ENCODE data around the gene LRRC59.

Gene LRRC59

GRCh38 chr17:50352693-50353599 is 44.4 kb downstream of the LRRC59 start:
- Histone ChIP-seq H3K4me3 (ENCODE audit: extremely low read depth, insufficient read depth, low read length, poor library complexity, severe bottlenecking) (no peak overlapping the region), H3K27ac (ENCODE audit: low read depth, low read length, severe bottlenecking) (no peak overlapping the region), H3K4me1 (ENCODE audit: control insufficient read depth, insufficient read depth, low read length, poor library complexity, severe bottlenecking) (peaks cover 14% of the 10 kb centered on the region), H3K9me3 (ENCODE audit: control insufficient read depth, low read length) (no peaks in the 10 kb centered on the region), H3K36me3 (ENCODE audit: control insufficient read depth, insufficient read depth, low read length) (peaks cover 67% of the 10 kb centered on the region)
- WGBS, 2 experiments (ENCODE audit: insufficient coverage in 2 of 2) = 91 to 95% methylated on average over 18 to 21 of the region's 21 CpGs

DNA sequence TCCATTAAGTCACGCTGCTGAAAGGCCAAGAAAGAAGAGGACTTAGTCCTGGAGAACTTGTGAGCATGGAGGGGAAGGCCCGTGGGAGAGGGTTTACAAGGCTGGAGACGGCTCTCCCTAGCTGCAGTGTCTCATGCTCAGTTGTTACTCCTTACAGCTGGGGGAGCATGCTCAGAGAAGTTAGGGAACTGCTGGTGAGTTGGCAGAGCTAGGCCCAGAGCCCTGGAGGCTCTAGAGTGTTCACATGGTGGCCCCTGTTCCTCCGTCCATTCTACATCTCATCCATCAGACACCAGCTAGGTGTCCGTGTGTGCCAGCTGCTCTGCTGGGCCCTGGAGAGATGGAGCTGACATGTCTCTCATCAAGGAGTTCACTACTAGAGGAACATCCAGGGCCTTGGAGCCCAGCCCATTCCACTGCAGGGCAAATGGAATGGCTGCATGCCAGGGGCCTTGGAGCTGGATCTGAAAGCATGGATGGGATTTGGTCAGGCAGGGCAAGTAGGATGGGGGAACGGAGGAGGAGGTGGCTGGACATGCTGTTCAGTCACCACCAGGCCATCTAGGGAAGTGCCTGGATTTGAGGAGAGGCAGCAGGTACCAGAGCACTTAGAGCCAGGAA is 45.1 kb downstream of the LRRC59 start:
- Histone ChIP-seq H3K9me3 (ENCODE audit: control insufficient read depth, low read length) (no peaks in the 10 kb centered on the region), H3K4me3 (ENCODE audit: extremely low read depth, insufficient read depth, low read length, poor library complexity, severe bottlenecking) (no peak overlapping the region), H3K36me3 (ENCODE audit: control insufficient read depth, insufficient read depth, low read length) (peaks cover 60% of the 10 kb centered on the region), H3K4me1 (ENCODE audit: control insufficient read depth, insufficient read depth, low read length, poor library complexity, severe bottlenecking) (peaks cover 20% of the 10 kb centered on the region), H3K27ac (ENCODE audit: low read depth, low read length, severe bottlenecking) (no peak overlapping the region)
- WGBS, 2 experiments (ENCODE audit: insufficient coverage in 2 of 2) = 95 to 97% methylated on average over 3 to 6 of the region's 6 CpGs

GRCh38 chr17:50350733-50351132 is 46.6 kb downstream of the LRRC59 start:
- Histone ChIP-seq H3K4me1 (ENCODE audit: control insufficient read depth, insufficient read depth, low read length, poor library complexity, severe bottlenecking) (peaks cover 20% of the 10 kb centered on the region), H3K9me3 (ENCODE audit: control insufficient read depth, low read length) (no peaks in the 10 kb centered on the region), H3K36me3 (ENCODE audit: control insufficient read depth, insufficient read depth, low read length) (peaks cover 45% of the 10 kb centered on the region), H3K4me3 (ENCODE audit: extremely low read depth, insufficient read depth, low read length, poor library complexity, severe bottlenecking) (no peak overlapping the region), H3K27ac (ENCODE audit: low read depth, low read length, severe bottlenecking) (no peak overlapping the region)
- WGBS, 2 experiments (ENCODE audit: insufficient coverage in 2 of 2) = 100% methylated on average over 1 to 2 of the region's 2 CpGs

DNA sequence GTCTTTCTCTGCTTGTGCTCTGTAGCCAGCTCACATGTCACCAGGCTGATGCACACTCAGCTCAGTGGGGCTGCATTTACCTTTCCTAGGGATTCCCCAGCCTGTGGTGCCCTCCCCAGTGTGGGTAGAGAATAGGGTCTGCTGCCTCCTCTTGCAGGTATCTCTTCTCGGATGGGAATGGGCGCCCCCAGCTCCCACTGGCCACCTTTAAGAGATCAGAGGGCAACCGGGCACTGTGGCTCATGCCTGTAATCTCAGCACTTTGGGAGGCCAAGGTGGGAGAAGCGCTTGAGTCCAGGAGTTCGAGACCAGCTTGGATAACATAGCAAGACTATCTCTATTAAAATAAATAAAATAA is 48.1 kb downstream of the LRRC59 start:
- Histone ChIP-seq H3K27ac (ENCODE audit: low read depth, low read length, severe bottlenecking) (no peak overlapping the region), H3K4me3 (ENCODE audit: extremely low read depth, insufficient read depth, low read length, poor library complexity, severe bottlenecking) (no peak overlapping the region), H3K4me1 (ENCODE audit: control insufficient read depth, insufficient read depth, low read length, poor library complexity, severe bottlenecking) (peaks cover 20% of the 10 kb centered on the region), H3K36me3 (ENCODE audit: control insufficient read depth, insufficient read depth, low read length) (peaks cover 30% of the 10 kb centered on the region), H3K9me3 (ENCODE audit: control insufficient read depth, low read length) (no peaks in the 10 kb centered on the region)
- 93 to 100% methylated on average over 2 of the region's 5 CpGs for WGBS, 2 experiments (ENCODE audit: insufficient coverage in 2 of 2)

DNA sequence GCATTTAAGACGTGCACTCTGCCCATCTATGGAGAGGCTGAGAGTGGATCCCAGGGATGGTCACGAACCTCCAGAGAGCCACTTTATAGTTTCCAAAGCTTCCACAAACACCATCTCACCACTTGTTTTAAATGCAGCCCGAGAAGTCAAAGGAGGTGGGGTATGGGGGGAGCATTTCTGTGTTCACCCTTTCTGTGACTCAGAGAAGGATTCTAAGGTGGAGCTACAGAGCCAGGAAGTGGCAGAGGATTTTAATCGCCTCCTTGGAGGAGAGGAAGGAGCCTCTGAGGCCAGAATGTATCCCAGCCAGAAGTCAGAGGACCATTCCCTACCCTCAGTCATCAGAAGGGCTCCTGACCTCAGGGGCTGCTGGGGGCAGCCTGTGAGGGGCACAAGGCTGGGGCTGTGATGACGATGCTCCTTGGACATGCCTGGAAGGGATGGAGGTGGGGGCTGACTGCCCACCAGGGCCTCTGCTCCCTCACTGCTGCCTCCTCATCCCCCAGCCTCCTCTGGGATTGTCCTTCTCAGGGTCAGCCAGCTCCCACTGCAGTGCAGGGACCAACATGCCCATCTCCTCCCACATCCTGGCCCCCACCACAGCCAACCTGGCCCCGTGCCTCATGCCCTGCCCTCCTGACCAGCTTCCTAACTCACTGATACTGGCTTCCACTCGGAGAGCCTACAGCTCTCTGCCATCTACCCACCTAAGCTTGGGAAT is 48.6 kb downstream of the LRRC59 start:
- whole genome bisulfite sequencing, 2 experiments (ENCODE audit: insufficient coverage in 2 of 2) = 77 to 90% methylated on average over 3 to 4 of the region's 7 CpGs
- no peak overlapping the region for H3K4me3 ChIP-seq (ENCODE audit: extremely low read depth, insufficient read depth, low read length, poor library complexity, severe bottlenecking)

GRCh38 chr17:50347894-50348291 is 49.4 kb downstream of the LRRC59 start:
- H3K4me1 ChIP-seq (ENCODE audit: control insufficient read depth, insufficient read depth, low read length, poor library complexity, severe bottlenecking) = peaks cover 20% of the 10 kb centered on the region
- no peak overlapping the region for H3K27ac ChIP-seq (ENCODE audit: low read depth, low read length, severe bottlenecking)
- peak overlapping the region; percentile 77 for H3K4me3 ChIP-seq (ENCODE audit: extremely low read depth, insufficient read depth, low read length, poor library complexity, severe bottlenecking)
- 92 to 100% methylated on average over 1 of the region's 3 CpGs for WGBS, 2 experiments (ENCODE audit: insufficient coverage in 2 of 2)
- H3K36me3 ChIP-seq (ENCODE audit: control insufficient read depth, insufficient read depth, low read length) = peaks cover 19% of the 10 kb centered on the region
- H3K9me3 ChIP-seq (ENCODE audit: control insufficient read depth, low read length) = no peaks in the 10 kb centered on the region

More for the DNA sequence above, 48.6 kb downstream of the LRRC59 start:
- Histone ChIP-seq H3K27ac (ENCODE audit: low read depth, low read length, severe bottlenecking) (no peak overlapping the region), H3K9me3 (ENCODE audit: control insufficient read depth, low read length) (no peaks in the 10 kb centered on the region), H3K4me1 (ENCODE audit: control insufficient read depth, insufficient read depth, low read length, poor library complexity, severe bottlenecking) (peaks cover 20% of the 10 kb centered on the region), H3K36me3 (ENCODE audit: control insufficient read depth, insufficient read depth, low read length) (peaks cover 25% of the 10 kb centered on the region)

DNA sequence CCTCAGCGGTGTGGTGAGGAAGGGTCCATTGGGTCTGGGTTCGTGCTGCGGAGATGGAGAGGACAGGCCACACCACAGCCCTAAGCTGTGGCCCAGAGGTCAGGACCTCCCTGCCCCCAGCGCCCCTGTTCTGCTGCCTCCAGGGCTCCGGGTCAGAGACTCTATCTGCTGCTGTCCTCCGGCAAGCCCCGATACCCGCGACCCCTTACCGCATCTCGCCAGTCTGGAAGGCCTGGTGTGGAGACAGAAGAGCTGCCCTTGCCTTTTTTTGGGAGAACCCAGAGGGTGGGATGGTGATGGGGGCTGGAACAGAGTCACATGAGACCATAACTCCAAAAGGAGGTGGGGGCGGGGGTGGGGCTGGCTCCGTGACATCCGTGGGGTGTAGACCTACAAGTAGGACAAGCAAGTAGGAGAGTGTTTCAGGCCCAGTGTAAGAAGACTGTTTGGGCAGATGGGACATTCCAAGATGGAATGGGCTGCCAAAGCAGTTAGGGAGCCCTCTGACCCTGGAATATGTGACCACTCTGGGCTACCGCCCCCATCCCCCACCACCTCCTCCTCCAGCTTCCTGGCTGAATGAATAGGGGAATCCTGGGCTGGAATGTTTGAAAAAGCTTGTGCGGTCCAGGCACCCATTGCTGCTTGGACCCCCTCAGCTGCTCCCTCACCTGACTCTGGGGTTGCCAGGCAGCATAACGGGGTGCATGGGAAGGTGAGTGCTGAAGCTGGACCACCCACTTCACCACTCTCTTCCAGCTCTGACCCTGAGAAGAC is 50.0 kb downstream of the LRRC59 start:
- Histone ChIP-seq H3K27ac (ENCODE audit: low read depth, low read length, severe bottlenecking) (no peak overlapping the region), H3K4me3 (ENCODE audit: extremely low read depth, insufficient read depth, low read length, poor library complexity, severe bottlenecking) (peak overlapping the region; percentile 77), H3K4me1 (ENCODE audit: control insufficient read depth, insufficient read depth, low read length, poor library complexity, severe bottlenecking) (peaks cover 20% of the 10 kb centered on the region), H3K9me3 (ENCODE audit: control insufficient read depth, low read length) (no peaks in the 10 kb centered on the region), H3K36me3 (ENCODE audit: control insufficient read depth, insufficient read depth, low read length) (peaks cover 13% of the 10 kb centered on the region)
- 8 to 14% methylated on average over 12 to 14 of the region's 17 CpGs for WGBS, 2 experiments (ENCODE audit: insufficient coverage in 2 of 2)

DNA sequence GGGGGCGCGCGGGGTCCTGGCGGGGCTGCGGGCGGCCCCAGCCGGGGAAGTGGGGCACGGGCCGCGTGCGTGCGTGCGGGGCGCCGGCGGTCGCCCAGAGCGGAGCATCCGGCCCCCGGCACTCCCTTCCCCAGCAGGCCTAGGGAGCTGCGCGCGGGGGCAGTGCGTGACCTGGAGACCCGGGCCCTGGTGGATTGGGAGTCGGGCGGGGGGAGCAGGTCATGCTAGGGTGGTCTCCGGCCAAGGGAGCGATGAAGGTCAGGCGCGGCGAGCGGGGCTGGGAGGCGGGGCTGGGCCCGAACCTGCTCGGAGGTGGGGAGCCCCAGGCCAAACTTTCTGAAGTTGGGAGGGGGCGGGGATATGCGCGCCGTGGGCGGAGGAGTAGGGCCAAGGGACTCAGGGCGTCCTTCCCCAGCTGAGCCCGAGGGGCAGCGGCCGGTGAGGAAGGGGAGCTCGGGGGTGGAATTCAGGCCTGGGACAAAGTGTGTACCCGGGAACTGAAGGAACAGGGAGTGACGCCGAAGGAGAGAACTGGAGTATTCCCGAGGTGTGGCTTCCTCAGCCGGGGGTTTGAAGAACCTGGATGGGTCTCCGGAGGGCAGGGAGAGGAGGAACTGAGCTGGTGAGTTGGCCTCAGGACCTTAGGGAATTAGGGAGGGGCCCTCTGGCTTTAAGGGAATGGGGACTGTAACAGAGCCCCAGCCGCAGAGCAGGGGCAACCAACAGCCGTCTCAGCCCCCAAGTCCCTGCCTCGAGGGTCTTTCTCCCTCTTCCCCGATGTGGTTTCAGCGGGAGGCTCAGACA is 50.8 kb downstream of the LRRC59 start:
- Histone ChIP-seq H3K4me3 (ENCODE audit: extremely low read depth, insufficient read depth, low read length, poor library complexity, severe bottlenecking) (peak overlapping the region; percentile 77), H3K27ac (ENCODE audit: low read depth, low read length, severe bottlenecking) (no peak overlapping the region)

DNA sequence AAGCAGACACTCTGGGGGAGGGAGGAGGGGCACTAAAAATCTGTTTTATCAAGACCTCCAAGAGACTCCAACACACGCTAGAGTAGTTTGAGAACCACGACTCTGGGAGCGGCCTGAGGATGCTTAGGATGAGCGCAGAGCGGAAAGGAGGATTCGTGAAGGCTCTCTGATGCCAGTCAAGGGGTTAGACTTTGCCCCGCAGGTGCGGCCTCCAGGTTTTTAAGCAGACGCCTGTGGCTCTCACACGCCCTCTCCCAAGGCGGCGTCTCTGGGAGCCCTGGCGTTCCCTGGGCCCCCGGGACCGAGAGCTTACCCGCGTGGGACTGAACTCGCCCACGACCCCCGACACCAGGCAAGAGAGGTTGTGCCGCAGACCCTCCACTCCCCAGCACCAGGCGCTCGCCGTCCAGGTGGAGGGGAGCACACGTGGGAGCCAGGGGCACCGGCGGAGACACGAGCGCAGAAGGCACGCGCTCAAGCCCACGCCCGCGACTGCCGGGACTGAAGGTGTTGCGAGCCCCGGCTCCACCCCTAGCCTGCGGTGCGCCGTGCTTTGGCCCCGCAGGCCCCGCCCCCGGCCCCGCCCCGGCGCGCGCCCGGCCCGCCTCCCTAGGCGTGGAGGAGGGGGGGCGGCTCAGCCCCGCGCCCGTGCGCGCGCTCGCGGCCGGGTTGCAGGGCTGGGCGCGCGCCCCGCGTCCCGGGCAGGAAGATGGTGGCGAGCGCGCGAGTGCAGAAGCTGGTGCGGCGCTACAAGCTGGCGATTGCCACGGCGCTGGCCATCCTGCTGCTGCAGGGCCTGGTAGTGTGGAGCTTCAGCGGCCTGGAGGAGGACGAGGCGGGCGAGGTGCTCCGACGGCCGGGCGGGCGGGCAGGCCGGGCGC is 51.7 kb downstream of the LRRC59 start, which contains the start of gene XYLT2:
Gene XYLT2 (plus strand): TSS at position 695 of the 881 bp plus-strand sequence. CDS start 15 bp downstream, at position 710.
- no peaks in the 10 kb centered on the region for H3K9me3 ChIP-seq (ENCODE audit: control insufficient read depth, low read length)
- 6 to 11% methylated on average over 49 to 55 of the region's 87 CpGs for WGBS, 2 experiments (ENCODE audit: insufficient coverage in 2 of 2)
- H3K36me3 ChIP-seq (ENCODE audit: control insufficient read depth, insufficient read depth, low read length) = peaks cover 4% of the 10 kb centered on the region
- H3K4me3 ChIP-seq (ENCODE audit: extremely low read depth, insufficient read depth, low read length, poor library complexity, severe bottlenecking) = peak within 1 kb of the TSS; percentile 77
- H3K4me1 ChIP-seq (ENCODE audit: control insufficient read depth, insufficient read depth, low read length, poor library complexity, severe bottlenecking) = peaks cover 20% of the 10 kb centered on the region
- no peak within 1 kb of the TSS for H3K27ac ChIP-seq (ENCODE audit: low read depth, low read length, severe bottlenecking)

More for the DNA sequence above, 50.8 kb downstream of the LRRC59 start:
- Histone ChIP-seq H3K36me3 (ENCODE audit: control insufficient read depth, insufficient read depth, low read length) (peaks cover 5% of the 10 kb centered on the region), H3K4me1 (ENCODE audit: control insufficient read depth, insufficient read depth, low read length, poor library complexity, severe bottlenecking) (peaks cover 20% of the 10 kb centered on the region), H3K9me3 (ENCODE audit: control insufficient read depth, low read length) (no peaks in the 10 kb centered on the region)
- 0 to 1% methylated on average over 48 to 55 of the region's 57 CpGs for WGBS, 2 experiments (ENCODE audit: insufficient coverage in 2 of 2)
